ENCODE measurements around the gene ADAM29.

ADAM29 gene

GRCh38 chr4:174919886-174920423 lies 1.8 kb downstream of the ADAM29 start:
- Histone ChIP-seq H3K14ac (ENCODE audit: low read length) (no peak overlapping the region), H2BK120ac (ENCODE audit: insufficient read depth, low read length, poor library complexity) (no peak overlapping the region), H2BK12ac (ENCODE audit: low read length) (no peak overlapping the region), H3K4me3 (ENCODE audit: low read depth, low read length) (no peak overlapping the region), H4K8ac (ENCODE audit: low read depth, low read length) (no peak overlapping the region), H2AFZ (ENCODE audit: insufficient read depth, low read length, poor library complexity) (no peak overlapping the region), H3K27me3 (ENCODE audit: insufficient read depth, low read length) (no peaks in the 10 kb centered on the region), H2BK5ac (ENCODE audit: low read depth, low read length, poor library complexity) (no peak overlapping the region), H3K36me3 (ENCODE audit: control insufficient read depth in 1 of 2, insufficient read depth in 2 of 2, low read length in 2 of 2) (no peaks in the 10 kb centered on the region), H3K79me2 (ENCODE audit: control insufficient read depth, insufficient read depth, low read length, poor library complexity) (no peaks in the 10 kb centered on the region), H3K18ac (ENCODE audit: low read length) (no peak overlapping the region), H3K4me2 (ENCODE audit: low read length) (no peak overlapping the region), H4K91ac (ENCODE audit: low read depth, low read length) (no peak overlapping the region), H4K12ac (ENCODE audit: low read depth, low read length) (no peak overlapping the region), H2AK5ac (ENCODE audit: low read length) (no peak overlapping the region), H3K79me1 (ENCODE audit: low read length) (no peaks in the 10 kb centered on the region), H3K4me1 (ENCODE audit: control insufficient read depth in 1 of 2, insufficient read depth in 2 of 2, low read length in 2 of 2) (no peaks in the 10 kb centered on the region), H3K9me3 (ENCODE audit: insufficient read depth, low read depth, low read length) (no peaks in the 10 kb centered on the region), H3K23ac (ENCODE audit: low read length) (no peak overlapping the region), H3K4ac (ENCODE audit: low read depth, low read length) (no peak overlapping the region), H3K27ac (ENCODE audit: low read depth, low read length) (no peak overlapping the region), H3K9ac (ENCODE audit: low read length) (no peak overlapping the region)
- DNase-seq: peak; percentile 1 to 58
- WGBS (ENCODE audit: extremely low coverage, insufficient coverage, insufficient read length): no CpG with 5 or more reads among the region's 2 CpGs

GRCh38 chr4:174926958-174927357 lies 8.8 kb downstream of the ADAM29 start:
- H3K36me3 ChIP-seq (ENCODE audit: control insufficient read depth in 1 of 2, insufficient read depth in 2 of 2, low read length in 2 of 2): no peaks in the 10 kb centered on the region
- H3K23ac ChIP-seq (ENCODE audit: low read length): no peak overlapping the region
- no peak overlapping the region for H2BK5ac ChIP-seq (ENCODE audit: low read depth, low read length, poor library complexity)
- no peak overlapping the region for H3K4me3 ChIP-seq (ENCODE audit: low read depth, low read length)
- H3K4me1 ChIP-seq (ENCODE audit: control insufficient read depth in 1 of 2, insufficient read depth in 2 of 2, low read length in 2 of 2): peaks cover 2 to 3% of the 10 kb centered on the region in 2 experiments
- H3K9ac ChIP-seq (ENCODE audit: low read length): no peak overlapping the region
- H3K18ac ChIP-seq (ENCODE audit: low read length): no peak overlapping the region
- no peak overlapping the region for H2AFZ ChIP-seq (ENCODE audit: insufficient read depth, low read length, poor library complexity)
- H3K4ac ChIP-seq (ENCODE audit: low read depth, low read length): no peak overlapping the region
- H2AK5ac ChIP-seq (ENCODE audit: low read length): no peak overlapping the region
- H4K12ac ChIP-seq (ENCODE audit: low read depth, low read length): no peak overlapping the region
- peaks cover 1% of the 10 kb centered on the region for H3K79me1 ChIP-seq (ENCODE audit: low read length)
- H4K8ac ChIP-seq (ENCODE audit: low read depth, low read length): no peak overlapping the region
- H2BK12ac ChIP-seq (ENCODE audit: low read length): no peak overlapping the region
- DNase-seq: peak; percentile 36 to 94
- H2BK120ac ChIP-seq (ENCODE audit: insufficient read depth, low read length, poor library complexity): no peak overlapping the region
- no peaks in the 10 kb centered on the region for H3K9me3 ChIP-seq (ENCODE audit: insufficient read depth, low read depth, low read length)
- no peak overlapping the region for H3K4me2 ChIP-seq (ENCODE audit: low read length)
- no peak overlapping the region for H3K27ac ChIP-seq (ENCODE audit: low read depth, low read length)
- no peak overlapping the region for H4K91ac ChIP-seq (ENCODE audit: low read depth, low read length)
- no peaks in the 10 kb centered on the region for H3K79me2 ChIP-seq (ENCODE audit: control insufficient read depth, insufficient read depth, low read length, poor library complexity)
- no CpG with 5 or more reads among the region's 3 CpGs for WGBS (ENCODE audit: extremely low coverage, insufficient coverage, insufficient read length)
- no peaks in the 10 kb centered on the region for H3K27me3 ChIP-seq (ENCODE audit: insufficient read depth, low read length)
- H3K14ac ChIP-seq (ENCODE audit: low read length): no peak overlapping the region

GRCh38 chr4:174928174-174928573 lies 10.0 kb downstream of the ADAM29 start:
- no CpG with 5 or more reads among the region's 6 CpGs for WGBS (ENCODE audit: extremely low coverage, insufficient coverage, insufficient read length)
- H3K9ac ChIP-seq (ENCODE audit: low read length): no peak overlapping the region

GRCh38 chr4:174928575-174929253 lies 10.6 kb downstream of the ADAM29 start:
- H2BK12ac ChIP-seq (ENCODE audit: low read length): no peak overlapping the region
- H3K9me3 ChIP-seq (ENCODE audit: insufficient read depth, low read depth, low read length): no peaks in the 10 kb centered on the region
- H3K4me2 ChIP-seq (ENCODE audit: low read length): no peak overlapping the region
- no peak overlapping the region for H3K18ac ChIP-seq (ENCODE audit: low read length)
- no CpG with 5 or more reads among the region's 4 CpGs for WGBS (ENCODE audit: extremely low coverage, insufficient coverage, insufficient read length)
- peaks cover 2 to 3% of the 10 kb centered on the region in 2 experiments for H3K4me1 ChIP-seq (ENCODE audit: control insufficient read depth in 1 of 2, insufficient read depth in 2 of 2, low read length in 2 of 2)
- no peak overlapping the region for H2BK120ac ChIP-seq (ENCODE audit: insufficient read depth, low read length, poor library complexity)
- H3K27ac ChIP-seq (ENCODE audit: low read depth, low read length): no peak overlapping the region
- no peak overlapping the region for H3K4ac ChIP-seq (ENCODE audit: low read depth, low read length)
- no peak overlapping the region for H2BK5ac ChIP-seq (ENCODE audit: low read depth, low read length, poor library complexity)
- peaks cover 1% of the 10 kb centered on the region for H3K79me1 ChIP-seq (ENCODE audit: low read length)
- H4K8ac ChIP-seq (ENCODE audit: low read depth, low read length): no peak overlapping the region
- H3K27me3 ChIP-seq (ENCODE audit: insufficient read depth, low read length): no peaks in the 10 kb centered on the region
- H3K14ac ChIP-seq (ENCODE audit: low read length): no peak overlapping the region
- H3K79me2 ChIP-seq (ENCODE audit: control insufficient read depth, insufficient read depth, low read length, poor library complexity): no peaks in the 10 kb centered on the region
- no peak overlapping the region for H4K12ac ChIP-seq (ENCODE audit: low read depth, low read length)
- no peak for DNase-seq
- no peak overlapping the region for H3K4me3 ChIP-seq (ENCODE audit: low read depth, low read length)
- no peak overlapping the region for H2AK5ac ChIP-seq (ENCODE audit: low read length)
- H4K91ac ChIP-seq (ENCODE audit: low read depth, low read length): no peak overlapping the region
- no peaks in the 10 kb centered on the region for H3K36me3 ChIP-seq (ENCODE audit: control insufficient read depth in 1 of 2, insufficient read depth in 2 of 2, low read length in 2 of 2)
- no peak overlapping the region for H3K9ac ChIP-seq (ENCODE audit: low read length)
- H2AFZ ChIP-seq (ENCODE audit: insufficient read depth, low read length, poor library complexity): no peak overlapping the region
- H3K23ac ChIP-seq (ENCODE audit: low read length): no peak overlapping the region

More at GRCh38 chr4:174928174-174928573, 10.0 kb downstream of the ADAM29 start:
- no peak overlapping the region for H4K12ac ChIP-seq (ENCODE audit: low read depth, low read length)
- no peak overlapping the region for H4K91ac ChIP-seq (ENCODE audit: low read depth, low read length)
- no peak overlapping the region for H3K4ac ChIP-seq (ENCODE audit: low read depth, low read length)
- H3K4me2 ChIP-seq (ENCODE audit: low read length): no peak overlapping the region
- H2BK12ac ChIP-seq (ENCODE audit: low read length): no peak overlapping the region
- no peaks in the 10 kb centered on the region for H3K36me3 ChIP-seq (ENCODE audit: control insufficient read depth in 1 of 2, insufficient read depth in 2 of 2, low read length in 2 of 2)
- H3K4me1 ChIP-seq (ENCODE audit: control insufficient read depth in 1 of 2, insufficient read depth in 2 of 2, low read length in 2 of 2): peaks cover 2 to 3% of the 10 kb centered on the region in 2 experiments
- no peak overlapping the region for H2BK120ac ChIP-seq (ENCODE audit: insufficient read depth, low read length, poor library complexity)
- peaks cover 1% of the 10 kb centered on the region for H3K79me1 ChIP-seq (ENCODE audit: low read length)
- no peak overlapping the region for H2BK5ac ChIP-seq (ENCODE audit: low read depth, low read length, poor library complexity)
- H3K9me3 ChIP-seq (ENCODE audit: insufficient read depth, low read depth, low read length): no peaks in the 10 kb centered on the region
- no peak overlapping the region for H3K27ac ChIP-seq (ENCODE audit: low read depth, low read length)
- H2AK5ac ChIP-seq (ENCODE audit: low read length): no peak overlapping the region
- H3K23ac ChIP-seq (ENCODE audit: low read length): no peak overlapping the region
- H3K18ac ChIP-seq (ENCODE audit: low read length): no peak overlapping the region
- H3K14ac ChIP-seq (ENCODE audit: low read length): no peak overlapping the region
- H4K8ac ChIP-seq (ENCODE audit: low read depth, low read length): no peak overlapping the region
- no peak for DNase-seq
- H3K79me2 ChIP-seq (ENCODE audit: control insufficient read depth, insufficient read depth, low read length, poor library complexity): no peaks in the 10 kb centered on the region
- no peak overlapping the region for H2AFZ ChIP-seq (ENCODE audit: insufficient read depth, low read length, poor library complexity)
- no peaks in the 10 kb centered on the region for H3K27me3 ChIP-seq (ENCODE audit: insufficient read depth, low read length)
- H3K4me3 ChIP-seq (ENCODE audit: low read depth, low read length): no peak overlapping the region
